ENCODE data around the gene LNP1. TPM values are rescaled to one million over a fixed set of nuclear protein-coding genes. Genes with fewer than 3 reads are reported as not detected.

The LNP1 gene
- total and polyA plus RNA-seq, 10 of the 15 experiments (the other 5 are each of a cell fraction or from before 2014, with no cell fraction given), result 2.1 to 4.2 (median 2.7) TPM

DNA sequence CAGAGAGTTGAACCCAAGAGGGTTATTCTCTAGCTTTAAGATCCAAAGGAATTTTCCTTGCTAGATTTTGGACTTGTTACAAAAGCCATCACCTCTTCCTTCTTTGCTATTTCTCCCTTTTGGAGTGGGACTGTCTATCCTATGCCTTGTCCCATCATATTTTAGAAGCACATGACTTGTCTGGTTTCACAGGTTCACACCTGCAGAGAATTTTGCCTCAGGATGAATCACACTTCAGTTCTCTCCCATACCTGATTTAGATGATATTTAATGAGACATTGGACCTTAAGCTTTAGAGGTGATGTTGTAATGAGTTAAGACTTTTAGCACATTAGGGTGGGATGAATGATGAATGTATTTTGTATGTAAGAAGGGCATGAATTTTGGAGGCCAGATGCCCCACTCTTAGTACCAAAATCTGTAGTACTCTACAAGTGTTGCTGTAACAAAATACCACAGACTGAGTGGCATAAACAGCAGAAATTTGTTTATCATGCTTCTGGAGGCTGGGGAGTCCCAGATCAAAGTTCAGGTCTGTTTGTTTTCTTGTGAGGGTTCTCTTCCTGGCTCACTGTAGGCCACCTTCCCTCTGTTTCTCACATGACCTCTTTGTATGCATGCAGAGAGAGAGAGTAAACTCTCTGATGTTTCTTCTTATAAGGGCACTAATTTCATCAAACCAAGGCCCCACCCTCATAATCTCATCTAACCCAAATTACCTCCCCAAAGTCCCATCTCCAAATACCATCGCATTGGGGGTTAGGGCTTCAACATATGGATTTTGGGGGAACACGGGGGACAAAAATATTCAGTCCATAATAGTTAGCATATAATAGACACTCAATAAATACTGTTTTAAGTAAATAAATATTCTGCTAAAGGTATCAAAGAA lies 10.0 kb downstream of the LNP1 start:
- intact Hi-C loops (cut with micrococcal nuclease; ENCODE audit: unreplicated experiment), result no loop called here
- 92% methylated on average over 2 of the region's 2 CpGs for WGBS (ENCODE audit: insufficient coverage, insufficient replicate concordance, low lambda C conversion rate, missing lambda C conversion rate)
- DNase-seq (ENCODE audit: low read depth, low spot score), result no peak
- ATAC-seq, result no peak
- Histone ChIP-seq H3K27me3 (replicated peaks in 1 of 2; ENCODE audit: control insufficient read depth in 2 of 2, insufficient read depth in 2 of 2, low read length in 1 of 2) (no peaks in the 10 kb centered on the region), H3K79me2 (ENCODE audit: control insufficient read depth, insufficient read depth, low read length) (no peaks in the 10 kb centered on the region; the same call in none of the 2 replicates), H3K9me3 (replicated peaks; ENCODE audit: control insufficient read depth, insufficient read depth, low read length) (peaks cover 12% of the 10 kb centered on the region; the same call in 2 of the 3 replicates), H3K4me3 (no peak overlapping the region), H3K36me3 (ENCODE audit: control insufficient read depth in 2 of 2, insufficient read depth in 2 of 2, low read length in 1 of 2) (no peaks in the 10 kb centered on the region; a peak in 2 of 4 replicates), H2AFZ (ENCODE audit: control insufficient read depth, low read depth, low read length) (no peak overlapping the region), H3K9ac (ENCODE audit: control insufficient read depth, insufficient read depth, low read length) (no peak overlapping the region), H3K27ac (ENCODE audit: control insufficient read depth, insufficient read depth) (no peak overlapping the region), H3K4me1 (ENCODE audit: control insufficient read depth, insufficient read depth, low read length) (no peaks in the 10 kb centered on the region), H3K4me2 (ENCODE audit: control insufficient read depth, insufficient read depth) (no peak overlapping the region), H4K20me1 (ENCODE audit: control insufficient read depth, insufficient read depth) (no peaks in the 10 kb centered on the region)
- BruUV-seq (replicated peaks), result no TSS peak
- ChIA-PET POLR2A (interaction anchor here (3.1 kb wide), 1 partner anchor 10 kb away, joined by 16 read pairs; the partner anchor contains the start of genes LNP1 and TOMM70), SMC1A (ENCODE audit: uncharacterized antibody, unreplicated experiment) (interaction anchor here (0.8 kb wide), 1 partner anchor 17 kb away, joined by 3 read pairs; no protein-coding TSS in a partner anchor), RAD21 (ENCODE audit: unreplicated experiment) (no interaction called here), CTCF (interaction anchor here (1.3 kb wide), 1 partner anchor 10 kb away, joined by 5 read pairs; the partner anchor contains the start of gene LNP1)
- FAIRE-seq, result no peak
- in situ Hi-C loops (cut with MboI), result no loop called here
- no peak for TF ChIP-seq RFX5 (IDR thresholded peaks at IDR 0.05; ENCODE audit: low read depth, low read length)
- TF ChIP-seq, protein P1, sequence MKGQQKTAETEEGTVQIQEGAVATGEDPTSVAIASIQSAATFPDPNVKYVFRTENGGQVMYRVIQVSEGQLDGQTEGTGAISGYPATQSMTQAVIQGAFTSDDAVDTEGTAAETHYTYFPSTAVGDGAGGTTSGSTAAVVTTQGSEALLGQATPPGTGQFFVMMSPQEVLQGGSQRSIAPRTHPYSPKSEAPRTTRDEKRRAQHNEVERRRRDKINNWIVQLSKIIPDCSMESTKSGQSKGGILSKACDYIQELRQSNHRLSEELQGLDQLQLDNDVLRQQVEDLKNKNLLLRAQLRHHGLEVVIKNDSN (IDR thresholded peaks at IDR 0.05; ENCODE audit: borderline replicate concordance, extremely low read length, insufficient read depth, low read depth, low read length), result no peak
- TF ChIP-seq, protein P2, sequence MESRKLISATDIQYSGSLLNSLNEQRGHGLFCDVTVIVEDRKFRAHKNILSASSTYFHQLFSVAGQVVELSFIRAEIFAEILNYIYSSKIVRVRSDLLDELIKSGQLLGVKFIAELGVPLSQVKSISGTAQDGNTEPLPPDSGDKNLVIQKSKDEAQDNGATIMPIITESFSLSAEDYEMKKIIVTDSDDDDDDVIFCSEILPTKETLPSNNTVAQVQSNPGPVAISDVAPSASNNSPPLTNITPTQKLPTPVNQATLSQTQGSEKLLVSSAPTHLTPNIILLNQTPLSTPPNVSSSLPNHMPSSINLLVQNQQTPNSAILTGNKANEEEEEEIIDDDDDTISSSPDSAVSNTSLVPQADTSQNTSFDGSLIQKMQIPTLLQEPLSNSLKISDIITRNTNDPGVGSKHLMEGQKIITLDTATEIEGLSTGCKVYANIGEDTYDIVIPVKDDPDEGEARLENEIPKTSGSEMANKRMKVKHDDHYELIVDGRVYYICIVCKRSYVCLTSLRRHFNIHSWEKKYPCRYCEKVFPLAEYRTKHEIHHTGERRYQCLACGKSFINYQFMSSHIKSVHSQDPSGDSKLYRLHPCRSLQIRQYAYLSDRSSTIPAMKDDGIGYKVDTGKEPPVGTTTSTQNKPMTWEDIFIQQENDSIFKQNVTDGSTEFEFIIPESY (IDR thresholded peaks at IDR 0.05), result no peak
